KMS-11 (cell line): ENCODE data around the gene SEPTIN2.
"Not testable (repeated sequence)": the region's sequence is repeated elsewhere in the genome, so short reads cannot be mapped to it uniquely, and the experiment has no call there.

Source experiments
- H2AFZ ChIP-seq: fragments of 200-600 bp; sonication (generic); 2 replicates; pipeline ENCODE4 v1.6.1; 2016; ENCODE audit warnings: antibody characterized with exemption, mixed run types, low read depth
- H3K27ac ChIP-seq: fragments of 200-600 bp; sonication (generic); 2 replicates; pipeline ENCODE4 v1.6.1; 2016; ENCODE audit warnings: mild to moderate bottlenecking, mixed run types
- H3K27me3 ChIP-seq: fragments of 200-600 bp; sonication (generic); 2 replicates; pipeline ENCODE4 v1.6.1; 2017; ENCODE audit warnings: mild to moderate bottlenecking, low read depth, mixed run types, moderate library complexity; ENCODE audit not compliant: insufficient read depth
- H3K36me3 ChIP-seq: fragments of 200-600 bp; sonication (generic); 2 replicates; pipeline ENCODE4 v1.6.1; 2017; ENCODE audit warnings: mild to moderate bottlenecking, mixed run types; ENCODE audit not compliant: insufficient read depth
- H3K4me1 ChIP-seq: fragments of 200-600 bp; sonication (generic); 2 replicates; pipeline ENCODE4 v1.6.1; 2016; ENCODE audit warnings: mild to moderate bottlenecking, low read depth, mixed run types; ENCODE audit not compliant: poor library complexity, severe bottlenecking
- H3K4me2 ChIP-seq: fragments of 200-600 bp; sonication (generic); 2 replicates; pipeline ENCODE4 v1.7.0; 2016; ENCODE audit warnings: mild to moderate bottlenecking, mixed run types
- H3K4me3 ChIP-seq: fragments of 200-600 bp; sonication (generic); IDR thresholded peaks from 2 replicates; pipeline ENCODE4 v1.6.1; 2017; ENCODE audit warnings: low read depth, low read length, mixed read lengths; ENCODE audit not compliant: insufficient read depth
- H3K79me2 ChIP-seq: fragments of 200-600 bp; sonication (generic); 2 replicates; pipeline ENCODE4 v1.6.1; 2016; ENCODE audit warnings: low read depth, mixed run types; ENCODE audit not compliant: insufficient read depth
- H3K9ac ChIP-seq: fragments of 200-600 bp; sonication (generic); 2 replicates; pipeline ENCODE4 v1.6.1; 2016; ENCODE audit warnings: mild to moderate bottlenecking, mixed run types
- H4K20me1 ChIP-seq: fragments of 200-600 bp; sonication (generic); 2 replicates; pipeline ENCODE4 v1.6.1; 2016; ENCODE audit warnings: mild to moderate bottlenecking, mixed run types; ENCODE audit not compliant: insufficient read depth
- TF ChIP-seq, protein P1 (sequence below): fragments of 200-600 bp; sonication (generic); conservative IDR thresholded peaks from 2 replicates; pipeline ENCODE4 v1.6.1; 2017; ENCODE audit warnings: low read depth, mild to moderate bottlenecking, antibody characterized with exemption, low read length, moderate library complexity, mixed read lengths

The SEPTIN2 gene

DNA sequence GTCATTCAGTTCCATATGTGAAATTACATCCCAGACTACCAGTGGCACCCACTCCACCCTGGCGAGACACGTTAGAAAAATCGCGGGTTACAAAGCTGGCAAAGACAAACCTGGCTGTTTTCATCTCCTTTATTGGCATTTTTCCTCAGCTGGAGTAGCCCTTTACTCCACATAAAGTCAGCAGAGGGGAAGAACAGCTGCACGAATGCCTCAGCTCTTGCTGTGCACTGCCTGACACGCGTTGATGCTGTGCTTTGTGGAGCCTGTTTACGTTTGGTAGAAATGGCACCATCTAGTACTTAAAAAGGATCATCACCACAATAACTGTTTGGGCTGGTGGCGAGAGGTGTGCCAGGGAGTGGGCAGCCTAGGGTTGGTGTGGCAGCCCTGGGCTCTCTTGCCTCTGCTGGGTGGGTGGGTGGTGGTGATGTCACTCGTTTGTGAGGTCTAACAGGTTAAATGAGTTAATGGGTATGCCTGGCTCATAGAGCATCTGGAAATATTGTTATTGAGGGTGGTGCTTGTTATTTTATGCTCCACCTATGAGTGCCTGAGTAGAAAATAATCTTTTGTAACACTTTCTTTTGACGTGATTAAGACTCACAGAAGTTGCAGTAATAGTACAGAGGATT, 56.8 kb downstream of the SEPTIN2 start:
- TF ChIP-seq, protein P1, sequence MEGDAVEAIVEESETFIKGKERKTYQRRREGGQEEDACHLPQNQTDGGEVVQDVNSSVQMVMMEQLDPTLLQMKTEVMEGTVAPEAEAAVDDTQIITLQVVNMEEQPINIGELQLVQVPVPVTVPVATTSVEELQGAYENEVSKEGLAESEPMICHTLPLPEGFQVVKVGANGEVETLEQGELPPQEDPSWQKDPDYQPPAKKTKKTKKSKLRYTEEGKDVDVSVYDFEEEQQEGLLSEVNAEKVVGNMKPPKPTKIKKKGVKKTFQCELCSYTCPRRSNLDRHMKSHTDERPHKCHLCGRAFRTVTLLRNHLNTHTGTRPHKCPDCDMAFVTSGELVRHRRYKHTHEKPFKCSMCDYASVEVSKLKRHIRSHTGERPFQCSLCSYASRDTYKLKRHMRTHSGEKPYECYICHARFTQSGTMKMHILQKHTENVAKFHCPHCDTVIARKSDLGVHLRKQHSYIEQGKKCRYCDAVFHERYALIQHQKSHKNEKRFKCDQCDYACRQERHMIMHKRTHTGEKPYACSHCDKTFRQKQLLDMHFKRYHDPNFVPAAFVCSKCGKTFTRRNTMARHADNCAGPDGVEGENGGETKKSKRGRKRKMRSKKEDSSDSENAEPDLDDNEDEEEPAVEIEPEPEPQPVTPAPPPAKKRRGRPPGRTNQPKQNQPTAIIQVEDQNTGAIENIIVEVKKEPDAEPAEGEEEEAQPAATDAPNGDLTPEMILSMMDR, result no peak
- H3K4me3 ChIP-seq, result no peak overlapping the region
- H3K4me1 ChIP-seq, result peaks cover 63% of the 10 kb centered on the region
- H3K9ac ChIP-seq, result no peak overlapping the region
- no peak overlapping the region; the same call in 1 of the 2 replicates for H3K27ac ChIP-seq
- H3K36me3 ChIP-seq, result no peaks in the 10 kb centered on the region
- H4K20me1 ChIP-seq, result peaks cover 7% of the 10 kb centered on the region; the same call in 1 of the 2 replicates
- H2AFZ ChIP-seq, result no peak overlapping the region
- no peaks in the 10 kb centered on the region for H3K27me3 ChIP-seq
- H3K79me2 ChIP-seq, result peaks cover 66% of the 10 kb centered on the region; the same call in 1 of the 2 replicates
- no peak overlapping the region for H3K4me2 ChIP-seq

DNA sequence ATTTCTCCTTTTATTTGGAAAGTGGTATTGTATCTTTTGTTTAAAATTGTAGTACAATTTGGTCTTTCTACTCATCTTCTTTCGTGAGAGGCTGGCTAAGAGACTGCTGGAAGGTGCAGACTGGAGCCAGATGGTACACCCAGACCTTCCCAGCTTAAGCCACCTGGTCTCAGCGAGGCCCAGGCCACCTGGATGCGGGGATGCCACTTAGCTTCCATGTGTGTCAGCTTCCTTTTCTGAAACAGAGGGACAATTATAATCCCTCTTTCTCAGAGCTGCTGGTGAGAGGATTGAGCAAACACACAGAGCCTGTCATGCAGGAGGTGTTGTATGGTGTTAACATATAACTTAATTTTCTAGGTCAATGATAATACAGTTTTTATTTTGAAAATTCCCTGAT, 57.7 kb downstream of the SEPTIN2 start:
- peak overlapping the region; percentile 89; the same call in 1 of the 2 replicates for H3K4me2 ChIP-seq
- TF ChIP-seq, protein P1, result no peak
- peaks cover 60% of the 10 kb centered on the region; the same call in 1 of the 2 replicates for H3K79me2 ChIP-seq
- peaks cover 67% of the 10 kb centered on the region for H3K4me1 ChIP-seq
- H3K27me3 ChIP-seq, result no peaks in the 10 kb centered on the region
- H3K36me3 ChIP-seq, result no peaks in the 10 kb centered on the region
- no peak overlapping the region for H2AFZ ChIP-seq
- no peak overlapping the region for H3K9ac ChIP-seq
- no peak overlapping the region for H3K4me3 ChIP-seq
- peaks cover 7% of the 10 kb centered on the region; the same call in 1 of the 2 replicates for H4K20me1 ChIP-seq
- peak overlapping the region; percentile 5; the same call in 1 of the 2 replicates for H3K27ac ChIP-seq

DNA sequence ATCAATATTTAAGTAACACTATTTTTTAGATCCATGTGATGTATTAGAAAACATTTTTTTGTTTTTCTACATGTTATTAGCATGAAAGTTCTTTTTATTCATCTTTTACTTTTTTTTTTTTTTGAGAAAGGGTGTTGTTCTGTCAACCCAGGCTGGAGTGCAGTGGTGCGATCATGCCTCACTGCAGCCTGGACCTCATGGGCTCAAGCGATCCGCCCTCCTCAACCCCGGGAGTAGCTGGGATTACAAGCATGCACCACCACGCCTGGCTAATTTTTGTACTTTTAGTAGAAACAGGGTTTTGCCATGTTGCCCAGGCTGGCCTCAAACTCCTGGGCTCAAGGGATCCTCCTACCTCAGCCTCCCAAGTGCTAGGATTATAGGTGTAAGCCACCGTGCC, 58.2 kb downstream of the SEPTIN2 start:
- H3K36me3 ChIP-seq, H4K20me1 ChIP-seq, H3K4me3 ChIP-seq, H3K27ac ChIP-seq, H3K27me3 ChIP-seq, H3K9ac ChIP-seq, H2AFZ ChIP-seq: not testable (repeated sequence)
- H3K79me2 ChIP-seq, result peaks cover 55% of the 10 kb centered on the region; the same call in 1 of the 2 replicates
- H3K4me2 ChIP-seq, result peak overlapping the region; percentile 89
- peaks cover 71% of the 10 kb centered on the region for H3K4me1 ChIP-seq

DNA sequence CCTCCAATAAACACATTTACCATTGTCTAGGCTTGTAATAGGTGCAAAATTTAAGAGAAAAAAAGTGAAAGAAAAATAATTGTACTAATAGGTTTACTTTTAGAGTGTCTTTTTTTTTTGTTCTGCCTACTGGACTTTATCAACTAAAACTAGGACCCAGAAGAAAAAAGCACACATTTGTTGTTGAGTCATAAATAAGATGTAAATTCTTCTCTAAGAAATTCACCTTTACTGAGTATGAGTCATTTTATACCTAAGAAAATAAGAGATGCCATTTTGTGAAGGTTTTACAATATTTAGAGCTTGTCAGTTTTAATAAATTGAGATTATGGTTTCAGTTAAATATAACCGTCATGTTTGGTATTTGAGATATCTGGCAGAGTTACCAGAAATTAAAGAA, 59.6 kb downstream of the SEPTIN2 start:
- Histone ChIP-seq H3K36me3 (no peaks in the 10 kb centered on the region), H3K9ac (no peak overlapping the region), H3K4me3 (no peak overlapping the region), H2AFZ (no peak overlapping the region), H4K20me1 (peaks cover 7% of the 10 kb centered on the region; the same call in 1 of the 2 replicates), H3K4me2 (peak overlapping the region; percentile 89), H3K4me1 (peaks cover 82% of the 10 kb centered on the region), H3K79me2 (peaks cover 50% of the 10 kb centered on the region; the same call in 1 of the 2 replicates), H3K27me3 (no peaks in the 10 kb centered on the region), H3K27ac (no peak overlapping the region)
- TF ChIP-seq, protein P1, result no peak

DNA sequence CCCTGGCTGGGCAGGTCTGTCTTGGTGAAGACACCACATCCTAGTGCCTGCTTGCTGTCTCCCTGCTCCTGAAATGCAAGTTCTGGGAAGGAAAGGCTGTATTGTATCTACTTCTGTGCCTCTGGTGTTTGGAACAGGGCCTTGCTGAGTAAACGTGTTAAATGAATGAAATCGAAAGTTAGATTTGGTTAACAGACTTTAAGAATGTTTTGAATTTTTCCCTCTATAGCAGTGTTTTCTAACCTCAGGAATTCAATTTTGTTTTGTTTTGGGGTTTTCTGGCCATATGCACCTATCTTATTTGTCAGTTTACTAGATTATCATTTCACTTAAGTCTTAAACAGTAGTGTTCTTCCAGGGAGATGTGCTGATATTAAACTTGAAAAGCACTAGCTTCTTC, 61.1 kb downstream of the SEPTIN2 start:
- TF ChIP-seq, protein P1, result no peak
- H3K27ac ChIP-seq, result peak overlapping the region; percentile 51
- H3K4me2 ChIP-seq, result peak overlapping the region; percentile 96
- no peak overlapping the region for H3K4me3 ChIP-seq
- no peak overlapping the region for H2AFZ ChIP-seq
- peaks cover 41% of the 10 kb centered on the region; the same call in 1 of the 2 replicates for H3K79me2 ChIP-seq
- 0 out of 2 replicates have a peak, but pooled peaks cover 4% of the 10 kb centered on the region for H4K20me1 ChIP-seq
- peaks cover 98% of the 10 kb centered on the region for H3K4me1 ChIP-seq
- H3K27me3 ChIP-seq, result no peaks in the 10 kb centered on the region
- no peak overlapping the region; the same call in 1 of the 2 replicates for H3K9ac ChIP-seq
- no peaks in the 10 kb centered on the region for H3K36me3 ChIP-seq
